A549 (cell line): ENCODE measurements around the gene PNPLA3. TPM values are rescaled to one million over a fixed set of nuclear protein-coding genes. Genes with fewer than 3 reads are reported as not detected.

ENCODE experiments used
- ATAC-seq, 2 experiments: fragments of 200-7000 bp in 1 of 2; fragments of >200 bp in 1 of 2; cut with Nextera tagmentation in 1 of 2; cut with Tn5 transposase in 1 of 2; 3 replicates each; pipeline versions ENCODE4 v1.8.0 to v1.9.1; 2018 to 2020; ENCODE audit warnings: mild to moderate bottlenecking in 1 of 2, moderate library complexity in 1 of 2
- CTCF ChIA-PET: fragments of 300-600 bp; sonication (Branson Sonifier 250); formaldehyde crosslinking; extraction: SDS; loops from one replicate; lab custom pipeline; 2021; ENCODE audit warnings: antibody characterized with exemption, inconsistent platforms; lab: Yijun Ruan, JAX
- POLR2A ChIA-PET: fragments of 350-600 bp; formaldehyde crosslinking; extraction: SDS; loops from one replicate; lab custom pipeline; 2021; ENCODE audit warnings: antibody characterized with exemption, inconsistent platforms; lab: Yijun Ruan, JAX
- DNase-seq, 2 experiments: peaks; one replicate each; pipeline versions ENCODE4 v3.0.0 to v3.0.0-alpha.2; 2011 to 2016; ENCODE audit warnings: low read depth in 1 of 2, low spot score in 1 of 2
- FAIRE-seq: peaks from 2 replicates; lab custom pipeline; 2011; peaks lifted over from hg19 to GRCh38; lab: Jason Lieb, UNC
- H3K27ac ChIP-seq, 2 experiments: fragments of >200 bp; sonication (Bioruptor Twin); formaldehyde crosslinking; 3 replicates each; pipeline ENCODE4 v1.5.1; 2016 to 2017
- H3K4me1 ChIP-seq: fragments of >200 bp; sonication (Bioruptor Twin); formaldehyde crosslinking; 3 replicates; pipeline ENCODE4 v1.6.1; 2016
- H3K4me2 ChIP-seq: fragments of >200 bp; sonication (Bioruptor Twin); formaldehyde crosslinking; 3 replicates; pipeline ENCODE4 v1.6.1; 2016
- H3K4me3 ChIP-seq: fragments of >200 bp; sonication (Bioruptor Twin); formaldehyde crosslinking; 3 replicates; pipeline ENCODE4 v1.5.1; 2016
- H3K9me3 ChIP-seq: fragments of >200 bp; sonication (Bioruptor Twin); formaldehyde crosslinking; 3 replicates; pipeline ENCODE4 v1.6.1; 2016
- E2F6 ChIP-seq: IDR thresholded peaks from 2 replicates; pipeline ENCODE4 v1.6.1; 2012; ENCODE audit warnings: low read depth, borderline replicate concordance
- ELK1 ChIP-seq: fragments of 150-350 bp; IDR thresholded peaks from 2 replicates; pipeline ENCODE4 v1.6.1; 2014; ENCODE audit warnings: low read depth, mild to moderate bottlenecking, low read length
- FOSB ChIP-seq: fragments of 250-450 bp; sonication (Bioruptor Pico); IDR thresholded peaks from 2 replicates; pipeline ENCODE4 v1.5.0; 2020; ENCODE audit warnings: mild to moderate bottlenecking, moderate library complexity
- FOSL2 ChIP-seq, 2 experiments: fragments of 450-650 bp in 1 of 2; fragments of >200 bp in 1 of 2; sonication (Bioruptor Twin) in 1 of 2; formaldehyde crosslinking; IDR thresholded peaks; 2 replicates each; pipeline versions ENCODE4 v1.5.0 to v1.6.1; 2016 to 2020; ENCODE audit warnings: mild to moderate bottlenecking in 1 of 2, moderate library complexity in 1 of 2
- FOXS1 ChIP-seq: fragments of 250-450 bp; sonication (Bioruptor Pico); IDR thresholded peaks from 2 replicates; pipeline ENCODE4 v1.5.0; 2020; ENCODE audit warnings: mild to moderate bottlenecking, moderate library complexity
- GATA3 ChIP-seq: IDR thresholded peaks from 2 replicates; pipeline ENCODE4 v1.6.1; 2012; ENCODE audit warnings: borderline replicate concordance
- HDAC2 ChIP-seq: fragments of 200-600 bp; sonication (generic); IDR thresholded peaks from 2 replicates; pipeline ENCODE4 v1.6.1; 2016
- HOXB5 ChIP-seq: fragments of 250-450 bp; sonication (Bioruptor Pico); IDR thresholded peaks from 2 replicates; pipeline ENCODE4 v1.5.0; 2020; ENCODE audit warnings: mild to moderate bottlenecking, moderate library complexity
- JUN ChIP-seq, 2 experiments: fragments of >200 bp; sonication (Bioruptor Twin); formaldehyde crosslinking; IDR thresholded peaks; 2 replicates in 1 of 2; 3 replicates in 1 of 2; pipeline ENCODE4 v1.6.1; 2016 to 2017
- KDM1A ChIP-seq: fragments of 200-600 bp; sonication (generic); IDR thresholded peaks from 2 replicates; pipeline ENCODE4 v1.6.1; 2016; ENCODE audit warnings: low read depth, mild to moderate bottlenecking
- MAZ ChIP-seq: fragments of 150-350 bp; IDR thresholded peaks from 2 replicates; pipeline ENCODE4 v1.6.1; 2014; ENCODE audit warnings: antibody characterized with exemption, low read depth, low read length, borderline replicate concordance
- MYC ChIP-seq: IDR thresholded peaks from 2 replicates; pipeline ENCODE4 v1.6.1; 2012; ENCODE audit warnings: mild to moderate bottlenecking, inconsistent platforms, low read length, improper control_type of control experiment, borderline replicate concordance
- NR3C1 ChIP-seq: fragments of >200 bp; sonication (Bioruptor Twin); formaldehyde crosslinking; IDR thresholded peaks from 3 replicates; pipeline ENCODE4 v1.6.1; 2017
- RARB ChIP-seq: fragments of 250-450 bp; sonication (Bioruptor Pico); IDR thresholded peaks from 2 replicates; pipeline ENCODE4 v1.8.0; 2021; ENCODE audit warnings: mild to moderate bottlenecking, moderate library complexity
- RCOR1 ChIP-seq: fragments of 150-350 bp; IDR thresholded peaks from 2 replicates; pipeline ENCODE4 v1.6.1; 2014; ENCODE audit warnings: antibody characterized with exemption, low read length, low read depth
- REST ChIP-seq: fragments of 200-600 bp; sonication (generic); IDR thresholded peaks from 2 replicates; pipeline ENCODE4 v1.6.1; 2016; ENCODE audit warnings: antibody characterized with exemption, mild to moderate bottlenecking, moderate library complexity
- RFX5 ChIP-seq: fragments of 450-650 bp; IDR thresholded peaks from 2 replicates; pipeline ENCODE4 v1.7.1; 2014; ENCODE audit warnings: antibody characterized with exemption, mild to moderate bottlenecking, moderate library complexity
- TP53 ChIP-seq: fragments of 250-450 bp; sonication (Bioruptor Pico); IDR thresholded peaks from 2 replicates; pipeline ENCODE4 v1.5.0; 2021; ENCODE audit warnings: mild to moderate bottlenecking, moderate library complexity
- ZSCAN20 ChIP-seq: fragments of 250-450 bp; sonication (Bioruptor Pico); IDR thresholded peaks from 2 replicates; pipeline ENCODE4 v1.8.0; 2022; ENCODE audit warnings: mild to moderate bottlenecking, moderate library complexity
- WGBS: methylation state at CpG from one replicate; pipeline ENCODE4 v1.1.6; 2017; ENCODE audit errors: missing lambda C conversion rate; 5-methylcytosine and 5-hydroxymethylcytosine counted together
- polyA plus RNA-seq, 4 experiments: library from polyadenylated mRNA; depleted of rRNA in 3 of 4; stranded (reverse); fragments of >200 nt; fragmentation: RNase III in 1 of 4; extraction: RNeasy Plus Mini Kit Qiagen cat#74134 plus additional on column Dnase treatment in 1 of 4; gene quantifications; 2 replicates in 3 of 4; 3 replicates in 1 of 4; pipeline ENCODE4 v1.2.3, GENCODE V29; 2011 to 2017
- TF ChIP-seq, protein P1 (sequence below): fragments of 450-650 bp; IDR thresholded peaks from 2 replicates; pipeline ENCODE4 v1.6.1; 2014; ENCODE audit warnings: antibody characterized with exemption
- TF ChIP-seq, protein P2 (sequence below): fragments of >200 bp; sonication (Bioruptor Twin); formaldehyde crosslinking; IDR thresholded peaks from 3 replicates; pipeline ENCODE4 v1.5.1; 2016

Gene PNPLA3
- polyA plus RNA-seq, 2 of the 4 experiments (the other 2 are of a cell fraction), result 1.3 to 1.8 TPM

- TF ChIP-seq FOSL2 (IDR thresholded peaks at IDR 0.05) (no peak), FOSL2 (CRISPR knock-in tag; IDR thresholded peaks at IDR 0.05) (no peak), JUN (IDR thresholded peaks at IDR 0.05) (no peak), TP53 (CRISPR knock-in tag) (no peak)
Observed at GRCh38 chr22:43909708-43910107, 13.9 kb upstream of the PNPLA3 start (continued).

DNA sequence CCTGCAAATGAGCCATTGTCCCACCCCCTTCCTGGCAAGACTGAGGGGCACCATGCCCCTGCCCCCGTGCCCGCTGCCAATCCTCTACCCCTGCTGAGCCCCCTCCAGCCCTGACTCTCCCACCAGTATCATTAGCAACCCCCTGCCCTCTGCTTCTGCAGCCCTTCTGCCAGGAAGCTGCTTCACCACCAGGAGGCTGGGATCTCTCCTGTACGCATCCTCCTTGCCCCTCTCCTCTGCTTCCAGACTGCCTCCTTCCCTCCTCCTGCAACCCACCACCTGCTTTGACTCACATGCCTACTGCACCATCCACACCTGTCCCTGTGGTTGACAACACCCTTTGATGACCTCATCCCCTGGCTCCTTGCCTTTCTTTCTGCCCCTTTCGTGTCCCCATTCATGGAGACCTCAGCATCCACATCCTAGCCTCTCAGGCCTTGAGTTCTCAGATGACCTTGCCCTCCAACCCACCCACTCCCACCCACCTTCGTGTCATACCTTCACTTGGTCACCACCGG is 13.4 kb upstream of the PNPLA3 start:
- no peak for TF ChIP-seq ZSCAN20 (CRISPR knock-in tag)
- no peak for TF ChIP-seq GATA3
- TF ChIP-seq REST, result no peak
- no peak for TF ChIP-seq FOXS1 (CRISPR knock-in tag)
- no peak for TF ChIP-seq RCOR1
- no peak for TF ChIP-seq FOSL2 (IDR thresholded peaks at IDR 0.05)
- no peak for TF ChIP-seq FOSL2 (CRISPR knock-in tag; IDR thresholded peaks at IDR 0.05)
- no peak for TF ChIP-seq JUN (IDR thresholded peaks at IDR 0.05)
- no peak for TF ChIP-seq HOXB5 (CRISPR knock-in tag)
- TF ChIP-seq, all 56 proteins: peak for 0
- CTCF ChIA-PET, result interaction anchor here (1.4 to 2.2 kb wide), 2 partner anchors 28 to 36 kb away, joined by 4 to 7 read pairs; no protein-coding TSS in a partner anchor
- FAIRE-seq (no peak), DNase-seq (no peak), ATAC-seq (no peak)
- H3K4me1 ChIP-seq, result peaks cover 2% of the 10 kb centered on the region; the same call in 2 of the 3 replicates
- 29% methylated on average over 3 of the region's 6 CpGs for WGBS
- H3K4me3 ChIP-seq, result no peak overlapping the region
- H3K4me2 ChIP-seq, result no peak overlapping the region
- no peak overlapping the region for H3K27ac ChIP-seq
- POLR2A ChIA-PET, result no interaction called here
- H3K9me3 ChIP-seq, result no peaks in the 10 kb centered on the region

DNA sequence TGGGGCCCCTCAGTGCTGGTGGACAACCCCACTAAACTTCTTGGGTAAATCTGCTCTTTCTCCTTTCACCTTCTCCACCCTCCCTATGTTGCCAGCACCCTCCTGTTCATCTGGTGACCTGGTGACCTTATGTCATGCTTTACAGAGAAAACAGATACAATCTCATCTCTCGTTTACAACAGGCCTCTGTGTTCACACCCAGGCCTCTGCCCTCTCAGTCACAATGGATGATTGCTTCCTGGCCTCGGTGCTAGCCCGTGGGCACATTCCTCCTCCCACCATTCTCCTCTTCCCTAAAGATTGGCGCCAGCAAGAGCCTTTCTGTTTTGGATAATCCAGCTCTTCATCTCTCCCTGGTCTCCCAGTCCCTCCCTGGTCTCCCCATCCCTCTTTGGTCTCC is 12.3 kb upstream of the PNPLA3 start:
- CTCF ChIA-PET, result interaction anchor here (1.4 to 2.2 kb wide), 2 partner anchors 29 to 35 kb away, joined by 4 to 7 read pairs; no protein-coding TSS in a partner anchor
- H3K4me1 ChIP-seq, result peaks cover 11% of the 10 kb centered on the region; the same call in 2 of the 3 replicates
- WGBS, result 7% methylated on average over 4 of the region's 4 CpGs
- DNase-seq (no peak), FAIRE-seq (no peak), ATAC-seq (no peak)
- no peak overlapping the region for H3K4me2 ChIP-seq
- H3K9me3 ChIP-seq, result no peaks in the 10 kb centered on the region
- POLR2A ChIA-PET, result no interaction called here
- no peak overlapping the region for H3K27ac ChIP-seq
- H3K4me3 ChIP-seq, result no peak overlapping the region
- no peak for TF ChIP-seq E2F6
- no peak for TF ChIP-seq MAZ
- TF ChIP-seq, protein P1, sequence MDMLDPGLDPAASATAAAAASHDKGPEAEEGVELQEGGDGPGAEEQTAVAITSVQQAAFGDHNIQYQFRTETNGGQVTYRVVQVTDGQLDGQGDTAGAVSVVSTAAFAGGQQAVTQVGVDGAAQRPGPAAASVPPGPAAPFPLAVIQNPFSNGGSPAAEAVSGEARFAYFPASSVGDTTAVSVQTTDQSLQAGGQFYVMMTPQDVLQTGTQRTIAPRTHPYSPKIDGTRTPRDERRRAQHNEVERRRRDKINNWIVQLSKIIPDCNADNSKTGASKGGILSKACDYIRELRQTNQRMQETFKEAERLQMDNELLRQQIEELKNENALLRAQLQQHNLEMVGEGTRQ, result no peak
- no peak for TF ChIP-seq MYC
- TF ChIP-seq RARB (CRISPR knock-in tag), result no peak
- TF ChIP-seq FOXS1 (CRISPR knock-in tag), result no peak
- no peak for TF ChIP-seq RFX5
- no peak for TF ChIP-seq FOSB (CRISPR knock-in tag)
- TF ChIP-seq, protein P2, sequence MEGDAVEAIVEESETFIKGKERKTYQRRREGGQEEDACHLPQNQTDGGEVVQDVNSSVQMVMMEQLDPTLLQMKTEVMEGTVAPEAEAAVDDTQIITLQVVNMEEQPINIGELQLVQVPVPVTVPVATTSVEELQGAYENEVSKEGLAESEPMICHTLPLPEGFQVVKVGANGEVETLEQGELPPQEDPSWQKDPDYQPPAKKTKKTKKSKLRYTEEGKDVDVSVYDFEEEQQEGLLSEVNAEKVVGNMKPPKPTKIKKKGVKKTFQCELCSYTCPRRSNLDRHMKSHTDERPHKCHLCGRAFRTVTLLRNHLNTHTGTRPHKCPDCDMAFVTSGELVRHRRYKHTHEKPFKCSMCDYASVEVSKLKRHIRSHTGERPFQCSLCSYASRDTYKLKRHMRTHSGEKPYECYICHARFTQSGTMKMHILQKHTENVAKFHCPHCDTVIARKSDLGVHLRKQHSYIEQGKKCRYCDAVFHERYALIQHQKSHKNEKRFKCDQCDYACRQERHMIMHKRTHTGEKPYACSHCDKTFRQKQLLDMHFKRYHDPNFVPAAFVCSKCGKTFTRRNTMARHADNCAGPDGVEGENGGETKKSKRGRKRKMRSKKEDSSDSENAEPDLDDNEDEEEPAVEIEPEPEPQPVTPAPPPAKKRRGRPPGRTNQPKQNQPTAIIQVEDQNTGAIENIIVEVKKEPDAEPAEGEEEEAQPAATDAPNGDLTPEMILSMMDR, result no peak
- no peak for TF ChIP-seq REST
- no peak for TF ChIP-seq ELK1
- no peak for TF ChIP-seq NR3C1
- TF ChIP-seq KDM1A, result no peak
- TF ChIP-seq HDAC2, result no peak
